Stimulated activated CD4-positive, alpha-beta T cell treated with anti-CD3 and anti-CD28 coated beads, Interleukin-4, amount 100 ng/mL, for 4 hours (primary cell): ENCODE data around the gene RPN1.
A peak's percentile ranks its signal among the peaks of the same experiment; 100 is the strongest.
"Not testable (repeated sequence)": the region's sequence is repeated elsewhere in the genome, so short reads cannot be mapped to it uniquely, and the experiment has no call there.

ENCODE experiments used
- DNase-seq, 2 experiments: peaks; one replicate each; pipeline ENCODE4 v3.0.0-alpha.2; 2020

Gene RPN1

DNA sequence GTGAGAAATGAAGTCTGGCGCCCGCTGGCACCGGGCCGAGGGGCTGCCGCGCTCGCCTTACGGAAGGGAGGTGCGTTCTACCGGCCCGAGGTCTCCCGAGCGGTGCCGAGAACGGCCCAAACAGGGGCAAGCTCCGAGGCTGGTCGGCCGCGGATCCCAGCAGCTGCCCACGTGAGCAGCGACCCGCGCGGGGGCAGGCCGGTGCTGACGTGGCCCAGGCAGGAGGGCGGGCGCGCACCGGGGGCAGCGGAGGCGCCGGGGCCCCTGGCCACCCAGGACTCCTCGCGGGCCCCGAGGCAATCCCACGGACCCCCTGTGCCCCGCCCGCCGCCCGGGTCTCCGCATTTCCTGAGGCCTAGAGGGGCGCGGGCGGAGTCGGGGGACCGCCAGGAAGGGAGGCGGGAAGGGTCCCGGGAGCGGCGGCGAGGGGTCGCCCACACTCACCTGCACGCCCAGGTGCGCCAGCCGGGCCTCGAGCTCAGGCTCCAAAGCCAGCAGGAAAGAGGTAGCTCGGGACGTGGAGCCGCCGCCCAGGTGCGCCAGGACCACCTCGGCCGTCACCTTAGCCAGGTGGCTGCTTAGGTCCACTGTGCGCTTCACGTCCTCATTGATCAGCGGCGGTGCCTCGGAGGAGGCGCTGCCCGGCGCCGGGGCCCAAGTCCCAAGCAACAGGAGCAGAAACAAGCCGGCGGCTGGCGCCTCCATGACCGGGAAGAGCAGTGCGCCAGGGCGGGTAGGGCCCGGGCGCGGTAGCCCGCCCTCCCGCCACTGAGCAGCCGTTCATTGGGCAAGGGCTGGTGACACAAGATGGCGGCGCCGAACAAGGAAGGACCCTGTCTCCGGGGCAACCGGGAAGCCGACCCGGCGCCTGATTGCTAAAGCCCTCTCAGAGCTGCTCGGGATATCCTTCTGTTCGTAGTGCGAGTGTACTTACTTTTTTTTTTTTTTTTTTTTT lies at the start of gene RPN1:
Gene RPN1, minus strand, starts transcription at position 723 of the 955 bp plus-strand sequence. Its CDS starts 18 bp downstream, at position 705.
- DNase-seq: peak; percentile 90 to 94

DNA sequence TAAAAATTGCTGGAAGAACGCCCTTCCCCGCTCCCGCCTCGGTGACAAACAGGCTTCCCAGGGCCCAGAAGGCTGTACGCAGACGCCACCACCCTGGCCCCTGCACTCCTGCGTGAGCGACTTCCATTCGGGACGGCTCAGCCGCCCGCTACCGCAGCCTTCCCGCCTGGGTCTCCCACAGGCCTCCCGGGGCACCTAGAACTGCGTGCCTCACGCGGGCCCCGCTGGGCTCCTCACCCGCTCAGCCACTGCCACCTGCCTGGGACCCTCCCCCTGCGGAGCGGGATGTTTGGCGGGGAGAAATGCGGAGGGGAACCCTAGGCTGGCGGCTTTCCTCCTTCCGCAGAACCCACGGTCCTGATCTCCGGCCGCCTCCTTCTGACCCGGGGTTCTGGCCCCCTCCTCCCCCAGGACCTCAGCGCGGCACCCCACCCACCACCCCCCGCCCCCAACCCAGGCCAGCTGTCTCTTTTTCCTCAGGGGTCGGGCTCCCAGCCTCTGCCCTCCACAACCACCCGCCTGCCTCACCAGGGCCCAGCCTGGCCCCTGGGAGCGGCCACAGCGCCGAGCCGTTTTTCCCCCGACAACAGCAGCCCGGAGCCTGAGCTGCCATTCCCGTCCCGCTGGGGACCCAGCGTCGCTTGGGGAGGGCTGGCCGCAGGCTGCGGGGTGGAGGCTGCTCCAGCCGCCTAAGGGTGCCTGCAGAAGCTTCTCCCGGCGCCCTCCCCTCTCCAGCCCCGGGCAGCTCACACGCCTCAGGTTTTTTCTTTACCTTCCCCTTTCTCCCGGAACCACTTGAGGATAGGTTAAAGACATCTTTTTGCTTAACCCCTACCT lies 47.8 kb upstream of the RPN1 start:
- DNase-seq: peak in 1 of 2 experiments; percentile 18

DNA sequence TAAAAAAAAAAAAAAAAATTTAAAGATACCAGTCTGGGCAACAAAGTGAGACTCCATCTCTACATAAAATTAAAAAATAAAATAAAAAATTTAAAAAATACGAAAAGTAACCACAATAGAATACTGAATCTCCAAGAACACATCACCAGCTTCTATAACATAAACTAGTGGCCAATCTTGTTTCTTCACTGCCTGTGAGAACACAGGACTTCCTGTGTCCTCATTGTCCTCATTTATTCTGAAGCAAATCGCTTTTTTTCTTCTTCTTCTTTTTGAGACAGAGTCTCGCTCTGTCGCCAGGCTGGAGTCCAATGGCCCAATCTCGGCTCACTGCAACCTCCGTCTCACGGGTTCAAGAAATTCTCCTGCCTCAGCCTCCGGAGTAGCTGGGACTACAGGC lies 46.7 kb upstream of the RPN1 start:
- no peak for DNase-seq

DNA sequence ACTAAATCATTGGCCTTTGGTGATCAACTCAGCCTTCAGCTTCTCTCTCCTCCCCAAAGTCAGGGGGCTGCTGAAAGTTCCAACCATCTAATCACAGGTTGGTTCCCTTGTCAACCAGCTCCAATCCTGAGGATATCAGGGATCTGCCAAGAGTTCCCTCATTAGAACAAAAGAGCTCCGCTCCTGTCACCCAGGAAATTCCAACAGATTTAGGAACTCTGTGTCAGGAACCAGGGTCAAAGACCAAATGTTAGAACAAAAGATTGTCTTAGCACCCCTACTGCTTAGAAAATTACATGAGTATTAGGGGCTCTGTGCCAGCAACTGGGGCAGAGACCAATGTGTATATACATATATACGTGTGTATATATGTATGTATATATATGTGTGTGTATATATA lies 43.1 kb upstream of the RPN1 start:
- DNase-seq: no peak

DNA sequence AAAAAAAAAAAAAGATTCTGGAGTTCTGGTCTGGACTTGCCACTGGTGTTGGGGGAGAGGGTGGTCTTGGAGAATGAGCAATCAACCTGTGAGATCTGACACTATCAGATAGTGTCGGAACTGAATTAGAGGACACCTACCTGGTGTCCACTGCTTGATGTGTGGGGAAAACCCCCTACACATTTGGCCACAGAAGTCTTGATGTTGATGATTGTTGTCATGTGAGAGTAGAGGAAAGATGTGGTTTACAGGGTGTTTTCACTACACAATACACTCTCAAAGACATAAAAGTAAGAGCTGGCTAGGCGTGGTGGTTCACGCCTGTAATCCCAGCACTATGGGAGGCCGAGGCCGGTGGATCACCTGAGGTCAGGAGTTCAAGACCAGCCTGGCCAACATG lies 38.4 kb upstream of the RPN1 start:
- no peak for DNase-seq

DNA sequence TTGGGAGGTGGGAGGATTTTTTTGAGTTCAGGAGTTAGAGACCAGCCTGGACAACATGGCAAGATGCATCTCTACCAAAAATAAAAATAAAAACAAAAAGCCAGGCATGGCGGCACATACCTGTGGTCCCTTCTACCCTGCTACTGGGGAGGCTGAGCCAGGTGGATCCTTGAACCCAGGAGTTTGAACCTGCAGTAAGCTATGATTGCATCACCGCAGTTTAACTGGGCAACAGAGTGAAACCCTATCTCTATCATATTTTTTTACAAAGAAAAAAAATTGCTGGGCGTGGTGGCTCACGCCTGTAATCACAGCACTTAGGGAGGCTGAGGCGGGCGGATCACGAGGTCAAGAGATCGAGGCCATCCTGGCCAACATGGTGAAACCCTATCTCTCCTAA lies 35.8 kb upstream of the RPN1 start:
- no peak for DNase-seq

DNA sequence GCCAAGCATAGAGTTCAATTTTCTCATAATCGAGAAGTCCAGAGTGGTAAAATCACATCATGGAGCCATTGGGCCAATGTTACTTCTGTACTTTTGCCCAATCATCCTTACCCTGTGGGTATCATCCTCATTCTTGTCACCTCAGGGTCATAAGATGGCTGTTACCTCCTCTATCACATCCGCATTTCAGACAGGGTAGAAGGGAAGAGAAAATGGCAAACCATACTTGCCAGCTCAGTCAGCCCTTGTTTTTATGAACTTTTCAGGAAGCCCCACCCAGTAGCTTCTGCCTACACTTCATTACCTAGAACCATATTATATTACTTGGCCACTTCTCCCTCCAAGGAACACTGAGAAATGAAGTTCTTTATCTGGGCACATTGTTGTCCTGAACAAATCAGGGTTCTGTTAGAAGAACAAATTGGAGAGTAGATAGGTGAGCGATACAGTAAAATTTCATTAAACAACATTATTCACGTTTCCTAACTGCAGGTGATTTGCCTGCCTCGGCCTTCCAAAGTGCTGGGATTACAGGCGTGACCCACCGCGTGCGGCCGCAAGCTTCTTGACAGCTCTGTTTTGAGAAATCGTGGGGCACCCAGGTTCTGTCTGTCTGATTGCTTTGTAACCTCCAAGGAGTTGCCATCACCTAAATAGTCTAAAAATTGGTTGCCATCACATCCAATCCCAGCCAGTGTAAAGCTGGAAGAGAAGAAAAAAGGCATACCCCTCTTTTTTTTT lies 34.5 kb upstream of the RPN1 start:
- no peak for DNase-seq

DNA sequence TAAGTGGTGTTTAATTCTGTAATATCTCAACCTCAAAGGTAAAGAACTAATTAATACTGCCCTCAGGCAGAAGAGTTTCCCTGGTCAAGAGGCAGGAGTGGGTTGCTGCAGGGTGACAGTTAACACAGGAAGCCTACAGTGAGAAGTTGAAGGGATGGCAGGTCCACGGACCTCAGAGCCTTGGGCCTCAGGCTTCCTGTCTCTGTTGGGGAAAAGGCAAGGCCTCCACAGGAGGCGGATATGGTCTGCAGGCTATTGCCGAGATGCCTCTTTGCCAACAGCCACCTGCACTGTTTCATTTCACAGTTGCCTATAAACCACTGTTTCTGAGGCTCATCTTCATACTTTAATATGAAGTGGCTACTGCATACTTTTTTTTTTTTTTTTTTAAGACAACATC lies 33.3 kb upstream of the RPN1 start:
- DNase-seq: no peak

DNA sequence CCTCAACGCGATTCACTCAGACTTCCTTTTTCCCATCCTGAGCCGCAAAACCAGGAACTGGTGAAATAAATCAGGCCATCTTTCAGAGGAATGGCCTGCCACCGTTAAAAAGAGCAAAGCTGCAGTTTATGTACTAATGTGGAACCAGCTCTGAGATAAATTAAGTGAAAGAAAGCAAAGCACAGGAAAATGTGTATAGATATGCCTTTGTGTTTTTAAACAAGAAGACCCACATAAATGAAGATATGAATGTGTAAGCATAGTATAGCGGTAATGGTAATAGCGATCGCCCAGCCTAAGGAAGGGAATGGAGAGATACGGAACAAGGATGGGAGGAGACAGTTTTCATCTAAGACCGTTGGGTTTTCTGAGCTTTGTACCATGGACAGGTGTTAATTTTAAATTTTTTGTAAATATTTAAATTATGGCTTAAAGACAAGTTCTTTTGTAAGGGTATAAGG lies 30.8 kb upstream of the RPN1 start:
- DNase-seq: no peak

DNA sequence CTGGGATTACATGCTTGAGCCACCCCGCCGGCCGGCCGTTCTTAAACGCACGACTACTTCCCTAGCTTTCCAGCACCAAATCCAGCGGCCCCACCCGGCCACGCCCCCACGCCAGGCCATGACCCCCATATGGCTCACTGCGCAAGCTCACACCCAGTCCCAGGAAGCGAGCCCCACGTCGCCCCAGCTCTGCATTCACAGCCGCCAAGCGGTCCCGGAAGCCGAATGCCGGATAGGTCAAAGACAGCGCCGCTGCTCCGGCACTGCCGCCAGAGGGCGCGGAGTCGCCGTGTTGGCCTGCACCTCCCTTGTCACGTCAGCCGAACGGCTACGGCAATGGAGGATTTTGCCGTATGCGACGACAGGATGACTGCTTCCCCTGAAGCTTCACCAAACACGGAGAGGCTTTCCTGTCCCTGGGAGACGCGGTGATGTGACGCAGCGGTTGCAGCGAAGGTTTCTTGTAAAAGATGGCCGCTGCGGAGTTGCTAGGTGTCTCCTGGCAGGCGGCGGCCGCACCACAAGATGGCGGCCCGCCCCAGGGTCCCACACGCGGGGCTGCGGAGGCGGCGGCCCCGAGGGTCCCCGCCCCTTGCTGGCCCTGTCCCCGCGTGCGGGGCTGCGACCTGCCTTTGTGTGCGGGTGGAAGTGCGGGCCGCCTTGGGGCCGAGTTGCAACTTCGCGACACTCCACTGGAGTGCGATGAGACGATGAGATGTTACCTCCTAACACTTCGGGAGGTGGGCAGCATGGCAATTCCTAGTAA lies 30.2 kb upstream of the RPN1 start:
- DNase-seq: peak; percentile 95 to 96

DNA sequence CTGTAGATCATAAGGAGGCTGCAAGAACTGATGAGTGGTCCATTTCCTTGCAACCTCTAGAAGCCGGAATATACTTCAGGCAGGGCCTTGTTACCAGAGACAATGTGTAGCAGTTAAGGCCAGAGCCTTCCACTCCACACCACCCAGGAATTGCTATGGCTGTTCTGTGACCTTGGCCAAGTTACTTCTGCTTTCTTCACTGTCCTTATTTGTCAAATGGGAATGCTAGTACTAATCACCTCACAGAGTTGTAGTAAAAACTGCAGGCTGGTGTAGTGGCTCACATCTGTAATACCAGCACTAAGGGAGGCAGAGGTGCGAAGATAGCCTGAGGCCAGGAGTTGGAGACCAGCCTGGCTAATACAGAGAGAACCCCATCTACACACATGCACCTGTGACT lies 28.7 kb upstream of the RPN1 start:
- DNase-seq: no peak

DNA sequence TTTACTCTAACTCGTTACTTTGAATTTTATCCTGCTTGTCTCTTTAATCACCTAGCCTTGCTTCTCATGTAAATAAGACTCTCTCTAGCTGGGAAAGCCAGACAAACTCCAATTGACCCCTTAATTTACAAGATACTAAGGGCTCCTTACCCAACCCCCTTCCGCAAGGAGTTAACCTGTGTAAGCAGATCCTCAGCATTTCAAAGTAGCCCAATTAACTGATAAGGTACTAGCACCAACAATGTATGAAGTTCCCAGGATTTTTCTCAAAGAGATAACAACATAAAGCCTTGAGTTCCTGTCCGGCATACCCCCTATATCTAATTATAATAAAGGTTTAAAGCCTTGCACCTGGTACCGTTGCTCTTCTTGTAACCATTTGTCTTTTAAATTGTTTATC lies 25.2 kb upstream of the RPN1 start:
- not testable (repeated sequence) for DNase-seq

DNA sequence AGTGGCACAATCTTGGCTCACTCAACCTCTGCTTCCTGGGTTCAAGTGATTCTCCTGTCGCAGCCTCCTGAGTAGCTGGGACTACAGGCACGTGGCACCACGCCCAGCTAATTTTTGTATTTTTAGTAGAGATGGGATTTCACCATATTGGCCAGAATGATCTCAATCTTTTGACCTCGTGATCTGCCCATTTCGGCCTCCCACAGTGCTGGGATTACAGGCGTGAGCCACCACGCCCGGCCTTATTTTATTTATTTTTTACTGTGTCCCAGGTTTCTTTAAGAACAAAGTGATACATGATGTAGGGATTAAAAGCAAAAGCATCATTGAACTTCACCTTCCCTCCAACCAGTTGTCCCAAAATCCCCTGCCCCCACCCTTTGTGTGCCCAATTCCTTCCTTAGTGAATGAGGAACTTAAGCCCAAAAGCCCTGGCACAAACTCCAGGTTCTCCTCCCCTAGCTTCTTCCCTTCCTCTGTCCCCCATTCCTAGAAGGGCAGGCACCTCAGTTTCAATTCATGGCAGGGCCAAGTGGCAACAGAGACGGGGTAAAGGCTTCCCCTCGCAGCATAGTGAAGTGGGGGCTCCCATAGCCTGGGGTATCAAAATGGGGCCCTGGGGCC lies 23.7 kb upstream of the RPN1 start:
- DNase-seq: no peak

DNA sequence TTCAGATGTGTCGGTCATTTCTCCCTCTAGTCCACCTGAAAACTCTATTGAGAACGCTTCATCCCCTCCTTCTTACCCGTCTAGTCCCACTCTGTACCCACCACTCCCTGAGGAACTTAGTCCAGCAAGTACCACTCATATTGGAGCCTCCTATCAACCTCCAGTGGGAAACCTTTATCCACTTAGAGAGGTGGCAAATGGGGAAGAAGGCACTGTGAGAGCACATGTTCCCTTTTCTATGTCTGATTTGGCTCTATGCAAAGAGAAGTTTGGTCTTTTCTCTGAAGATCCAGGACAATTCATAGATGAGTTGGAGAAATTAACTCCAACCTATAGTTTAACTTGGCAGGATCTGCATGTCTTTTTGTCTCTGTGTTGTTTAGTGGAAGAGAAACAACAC lies 17.0 kb upstream of the RPN1 start:
- DNase-seq: no peak

DNA sequence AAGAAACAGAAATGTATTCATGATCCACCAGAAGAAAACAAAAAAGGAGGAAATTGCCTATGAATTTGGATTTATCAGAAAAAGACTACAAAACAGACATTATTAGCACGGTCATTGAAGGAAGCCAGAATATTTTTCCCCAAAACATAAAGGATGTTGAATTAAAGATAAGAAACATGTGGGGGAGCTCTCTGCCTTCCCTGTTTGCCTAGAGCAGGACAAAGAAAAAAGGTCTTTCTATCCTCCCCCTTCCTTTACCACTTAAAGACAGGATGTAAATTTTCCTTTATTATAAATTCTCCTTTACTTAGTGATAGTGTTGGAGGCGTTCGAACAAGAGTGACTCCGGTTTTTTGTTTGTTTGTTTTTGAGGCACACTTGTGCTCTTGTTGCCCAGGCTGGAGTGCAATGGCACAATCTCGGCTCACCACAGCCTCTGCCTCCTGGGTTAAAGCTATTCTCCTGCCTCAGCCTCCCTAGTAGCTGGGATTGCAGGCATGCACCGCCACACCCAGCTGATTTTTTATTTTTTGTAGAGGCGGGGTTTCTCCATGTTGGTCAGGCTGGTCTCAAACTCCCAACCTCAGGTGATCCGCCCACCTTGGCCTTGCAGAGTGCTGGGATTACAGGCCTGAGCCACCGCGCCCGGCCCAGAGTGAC lies 14.9 kb upstream of the RPN1 start:
- DNase-seq: no peak

DNA sequence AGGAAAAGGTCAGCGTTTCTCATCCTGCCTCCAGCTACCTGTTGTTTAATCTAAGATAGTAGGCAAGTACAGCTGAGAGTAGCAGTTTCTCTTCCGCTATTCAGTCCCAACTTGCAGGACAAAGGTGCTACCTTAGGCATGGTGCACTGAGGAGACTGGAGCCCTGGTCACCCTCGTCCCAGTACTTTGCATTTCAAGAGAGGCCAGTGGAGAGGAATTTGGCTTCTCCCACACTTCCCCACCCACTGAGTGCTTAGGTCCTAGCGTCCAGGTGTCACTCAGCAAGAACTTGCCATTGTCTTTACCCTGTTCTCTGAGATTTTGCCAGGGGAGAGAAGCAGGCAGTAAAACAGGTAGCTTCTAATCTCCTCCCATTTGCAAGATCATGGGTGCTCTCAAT lies 12.5 kb upstream of the RPN1 start:
- no peak for DNase-seq

DNA sequence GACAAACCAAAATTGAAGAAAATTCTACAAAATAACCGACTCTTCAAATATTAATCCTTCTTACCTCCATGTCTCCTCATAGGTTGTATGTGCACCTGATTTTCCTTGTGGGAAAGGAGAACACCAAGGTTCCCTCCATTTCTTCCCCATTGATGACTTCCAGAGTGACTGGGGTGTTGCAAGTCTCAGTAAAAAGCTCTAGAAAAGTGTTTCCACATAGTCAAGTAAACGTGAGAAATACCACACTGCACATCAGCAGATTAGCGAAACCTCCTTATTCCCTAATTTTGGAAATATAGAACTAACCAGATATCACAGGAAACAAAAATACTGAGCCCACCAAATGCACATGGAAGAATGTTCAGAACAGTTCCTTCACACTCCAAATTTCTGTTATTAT lies 4.9 kb upstream of the RPN1 start:
- DNase-seq: no peak

DNA sequence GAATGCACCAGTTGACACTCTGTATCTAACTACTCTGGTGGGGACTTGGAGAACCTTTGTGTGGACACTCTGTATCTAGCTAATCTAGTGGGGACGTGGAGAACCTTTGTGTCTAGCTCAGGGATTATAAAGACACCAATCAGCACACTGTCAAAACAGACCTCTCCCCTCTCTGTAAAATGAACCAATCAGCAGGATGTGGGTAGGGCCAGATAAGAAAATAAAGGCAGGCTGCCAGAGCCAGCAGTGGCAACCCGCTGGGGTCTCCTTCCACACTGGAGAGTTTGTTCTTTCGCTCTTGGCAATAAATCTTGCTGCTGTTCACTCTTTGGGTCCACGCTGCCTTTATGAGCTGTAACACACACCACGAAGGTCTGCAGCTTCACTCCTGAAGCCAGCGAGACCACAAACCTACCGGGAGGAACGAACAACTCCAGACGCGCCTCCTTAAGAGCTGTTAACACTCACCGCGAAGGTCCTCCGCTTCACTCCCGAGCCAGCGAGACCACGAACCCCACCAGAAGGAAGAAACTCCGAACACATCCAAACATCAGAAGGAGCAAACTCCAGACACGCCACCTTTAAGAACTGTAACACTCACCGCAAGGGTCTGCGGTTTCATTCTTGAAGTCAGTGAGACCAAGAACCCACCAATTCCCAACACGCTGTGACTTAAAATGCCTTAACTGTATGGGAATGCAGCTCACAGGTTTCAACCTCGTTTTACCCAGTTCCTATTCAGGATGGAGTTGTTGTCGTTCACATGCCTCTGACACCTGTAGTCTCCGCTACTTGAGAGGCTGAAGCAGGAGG lies 3.6 kb upstream of the RPN1 start:
- peak in 1 of 2 experiments; percentile 25 for DNase-seq

DNA sequence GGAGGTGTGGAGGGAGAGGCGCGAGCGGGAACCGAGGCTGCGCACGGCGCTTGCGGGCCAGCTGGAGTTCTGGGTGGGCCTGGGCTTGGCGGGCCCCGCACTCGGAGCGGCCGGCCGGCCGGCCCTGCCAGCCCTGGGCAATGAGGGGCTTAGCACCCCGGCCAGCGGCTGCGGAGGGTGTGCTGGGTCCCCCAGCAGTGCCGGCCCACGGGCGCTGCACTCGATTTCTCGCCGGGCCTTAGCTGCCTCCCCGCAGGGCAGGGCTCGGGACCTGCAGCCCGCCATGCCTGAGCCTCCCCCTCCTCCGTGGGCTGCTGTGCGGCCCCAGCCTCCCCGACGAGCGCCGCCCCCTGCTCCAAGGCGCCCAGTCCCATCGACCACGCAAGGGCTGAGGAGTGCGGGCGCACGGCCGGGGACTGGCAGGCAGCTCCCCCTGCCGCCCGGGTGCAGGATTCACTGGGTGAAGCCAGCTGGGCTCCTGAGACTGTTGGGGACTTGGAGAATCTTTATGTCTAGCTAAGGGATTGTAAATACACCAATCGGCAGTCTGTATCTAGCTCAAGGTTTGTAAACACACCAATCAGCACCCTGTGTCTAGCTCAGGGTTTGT lies 2.9 kb upstream of the RPN1 start:
- not testable (repeated sequence) for DNase-seq
